Measurements from ENCODE around the gene PDE7B. TPM values are rescaled to one million over a fixed set of nuclear protein-coding genes. Genes with fewer than 3 reads are reported as not detected.

Gene PDE7B
- total RNA-seq, 3 donors from 2014 or later (not counting 1 experiment from before 2014, with no cell fraction given), result 0.14 to 0.18 TPM; not detected in 1

GRCh38 chr6:136035378-136036070, 184.0 kb downstream of the PDE7B start:
- no peaks in the 10 kb centered on the region for H3K36me3 Mint-ChIP-seq
- H3K27ac Mint-ChIP-seq, result no peak overlapping the region
- H3K27me3 Mint-ChIP-seq (ENCODE audit: low read depth in 2 of 2), result peaks cover 1 to 14% of the 10 kb centered on the region in 2 donors

GRCh38 chr6:136036071-136036380, 184.5 kb downstream of the PDE7B start:
- H3K4me1 ChIP-seq (ENCODE audit: control insufficient read depth, insufficient read depth, low read length), result peaks cover 9% of the 10 kb centered on the region
- no peaks in the 10 kb centered on the region for H3K36me3 ChIP-seq (ENCODE audit: control insufficient read depth, insufficient read depth, low read length)
- WGBS (ENCODE audit: insufficient coverage), result 63% methylated on average over 1 of the region's 2 CpGs
- Mint-ChIP-seq H3K27me3 (ENCODE audit: low read depth in 2 of 2) (peaks cover 5 to 19% of the 10 kb centered on the region in 2 donors), H3K36me3 (no peaks in the 10 kb centered on the region), H3K4me1 (peaks cover 6 to 7% of the 10 kb centered on the region in 2 donors), H3K9me3 (no peaks in the 10 kb centered on the region), H3K27ac (no peak overlapping the region), H3K4me3 (no peak overlapping the region)
- H3K9me3 ChIP-seq (ENCODE audit: control insufficient read depth, insufficient read depth, low read length), result no peaks in the 10 kb centered on the region
- intact Hi-C loops (cut with micrococcal nuclease), result no loop called here
- H3K4me3 ChIP-seq (ENCODE audit: low read length), result no peak overlapping the region
- no peak for TF ChIP-seq CTCF (IDR thresholded peaks at IDR 0.05)
- no peak overlapping the region for H3K27ac ChIP-seq (ENCODE audit: low read length)
- DNase-seq (no peak), ATAC-seq (no peak)
- H3K27me3 ChIP-seq (ENCODE audit: control insufficient read depth, insufficient read depth, low read length), result no peaks in the 10 kb centered on the region

More at GRCh38 chr6:136035378-136036070, 184.0 kb downstream of the PDE7B start:
- no peaks in the 10 kb centered on the region for H3K27me3 ChIP-seq (ENCODE audit: control insufficient read depth, insufficient read depth, low read length)
- H3K4me1 ChIP-seq (ENCODE audit: control insufficient read depth, insufficient read depth, low read length), result peaks cover 9% of the 10 kb centered on the region
- H3K4me3 Mint-ChIP-seq, result no peak overlapping the region
- H3K9me3 ChIP-seq (ENCODE audit: control insufficient read depth, insufficient read depth, low read length), result no peaks in the 10 kb centered on the region
- intact Hi-C loops (cut with micrococcal nuclease), result no loop called here
- 85% methylated on average over 3 of the region's 4 CpGs for WGBS (ENCODE audit: insufficient coverage)
- ATAC-seq (no peak), DNase-seq (no peak)
- no peaks in the 10 kb centered on the region for H3K36me3 ChIP-seq (ENCODE audit: control insufficient read depth, insufficient read depth, low read length)
- H3K9me3 Mint-ChIP-seq, result no peaks in the 10 kb centered on the region
- H3K27ac ChIP-seq (ENCODE audit: low read length), result no peak overlapping the region
- peaks cover 6 to 7% of the 10 kb centered on the region in 2 donors for H3K4me1 Mint-ChIP-seq
- no peak for TF ChIP-seq CTCF (IDR thresholded peaks at IDR 0.05)
- no peak overlapping the region for H3K4me3 ChIP-seq (ENCODE audit: low read length)

- TF ChIP-seq CTCF (IDR thresholded peaks at IDR 0.05), result no peak
- H3K36me3 ChIP-seq (ENCODE audit: control insufficient read depth, insufficient read depth, low read length), result no peaks in the 10 kb centered on the region
- intact Hi-C loops (cut with micrococcal nuclease), result no loop called here
- no peak overlapping the region for H3K27ac Mint-ChIP-seq
- no peak overlapping the region for H3K27ac ChIP-seq (ENCODE audit: low read length)
- peaks cover 9 to 25% of the 10 kb centered on the region in 2 donors for H3K27me3 Mint-ChIP-seq (ENCODE audit: low read depth in 2 of 2)
- H3K4me1 Mint-ChIP-seq, result peaks cover 6 to 7% of the 10 kb centered on the region in 2 donors
- ATAC-seq, result no peak
- no peaks in the 10 kb centered on the region for H3K9me3 ChIP-seq (ENCODE audit: control insufficient read depth, insufficient read depth, low read length)
- H3K27me3 ChIP-seq (ENCODE audit: control insufficient read depth, insufficient read depth, low read length), result no peaks in the 10 kb centered on the region
- H3K36me3 Mint-ChIP-seq, result no peaks in the 10 kb centered on the region
- no peak overlapping the region for H3K4me3 Mint-ChIP-seq
- WGBS (ENCODE audit: insufficient coverage), result 87% methylated on average over 3 of the region's 4 CpGs
- H3K9me3 Mint-ChIP-seq, result no peaks in the 10 kb centered on the region
- H3K4me3 ChIP-seq (ENCODE audit: low read length), result no peak overlapping the region
- H3K4me1 ChIP-seq (ENCODE audit: control insufficient read depth, insufficient read depth, low read length), result peaks cover 9% of the 10 kb centered on the region
- DNase-seq, result no peak
Observed at GRCh38 chr6:136036601-136037000, 185.1 kb downstream of the PDE7B start.

All from natural killer cell (primary cell).